ENCODE results near the gene RFTN1.

DNA sequence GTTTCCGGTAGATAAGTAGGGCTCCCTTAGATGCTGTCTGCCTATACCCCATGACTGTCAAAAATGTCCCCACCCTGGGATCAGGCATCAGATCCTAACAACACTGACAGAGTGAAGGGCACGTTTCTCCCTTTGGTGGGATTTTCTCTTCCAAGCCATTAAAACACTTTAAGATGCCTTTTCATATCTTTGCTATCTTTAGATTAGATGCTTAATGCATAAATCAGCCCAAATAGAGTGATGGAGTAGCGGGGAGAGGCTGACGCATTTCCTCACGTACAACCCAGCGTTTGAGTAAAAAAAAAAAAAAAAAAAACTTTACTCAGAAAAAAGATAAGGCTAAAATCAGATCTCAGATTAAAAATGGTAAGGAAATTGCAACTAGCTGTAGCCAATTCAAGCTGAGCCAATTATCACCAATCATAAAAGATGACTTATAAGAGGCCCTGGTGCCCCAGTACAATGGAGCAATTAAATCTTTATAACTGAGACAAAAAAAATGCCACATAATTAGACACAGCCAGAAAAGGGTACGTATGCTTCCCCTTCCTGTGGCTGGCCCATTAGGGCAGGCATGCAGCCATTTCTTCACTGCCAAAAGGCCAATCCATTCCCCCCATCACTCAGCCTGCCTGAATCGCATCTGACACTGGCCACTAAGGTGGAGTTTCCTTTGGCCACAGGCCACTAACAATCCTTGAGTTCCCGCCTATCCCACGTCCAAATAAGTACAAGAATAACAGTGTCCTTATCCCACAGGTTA lies 45.0 kb downstream of the RFTN1 start:
- TF ChIP-seq, protein P1, sequence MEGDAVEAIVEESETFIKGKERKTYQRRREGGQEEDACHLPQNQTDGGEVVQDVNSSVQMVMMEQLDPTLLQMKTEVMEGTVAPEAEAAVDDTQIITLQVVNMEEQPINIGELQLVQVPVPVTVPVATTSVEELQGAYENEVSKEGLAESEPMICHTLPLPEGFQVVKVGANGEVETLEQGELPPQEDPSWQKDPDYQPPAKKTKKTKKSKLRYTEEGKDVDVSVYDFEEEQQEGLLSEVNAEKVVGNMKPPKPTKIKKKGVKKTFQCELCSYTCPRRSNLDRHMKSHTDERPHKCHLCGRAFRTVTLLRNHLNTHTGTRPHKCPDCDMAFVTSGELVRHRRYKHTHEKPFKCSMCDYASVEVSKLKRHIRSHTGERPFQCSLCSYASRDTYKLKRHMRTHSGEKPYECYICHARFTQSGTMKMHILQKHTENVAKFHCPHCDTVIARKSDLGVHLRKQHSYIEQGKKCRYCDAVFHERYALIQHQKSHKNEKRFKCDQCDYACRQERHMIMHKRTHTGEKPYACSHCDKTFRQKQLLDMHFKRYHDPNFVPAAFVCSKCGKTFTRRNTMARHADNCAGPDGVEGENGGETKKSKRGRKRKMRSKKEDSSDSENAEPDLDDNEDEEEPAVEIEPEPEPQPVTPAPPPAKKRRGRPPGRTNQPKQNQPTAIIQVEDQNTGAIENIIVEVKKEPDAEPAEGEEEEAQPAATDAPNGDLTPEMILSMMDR (IDR thresholded peaks at IDR 0.05) = no peak
- peak in 1 of 2 donors; percentile 56 for TF ChIP-seq EP300 (IDR thresholded peaks at IDR 0.05)

Data from tibial nerve (tissue), 4 donors.